HG02798 (cell line): ENCODE data around the gene ZNF705A.
A peak's percentile ranks its signal among the peaks of the same experiment; 100 is the strongest.
"Not testable (repeated sequence)": the region's sequence is repeated elsewhere in the genome, so short reads cannot be mapped to it uniquely, and the experiment has no call there.

Experiments used
- ATAC-seq: cut with Tn5 transposase; IDR thresholded peaks from one replicate; pipeline ENCODE4 v1.9.1; 2021; ENCODE audit warnings: mild to moderate bottlenecking; ENCODE audit not compliant: unreplicated experiment, poor library complexity

The ZNF705A gene

GRCh38 chr12:8156845-8157244, at the start of gene ZNF705A:
ZNF705A (plus strand) TSS chr12:8157015; CDS start chr12:8172626, 15,611 bp downstream.
- no peak for ATAC-seq

DNA sequence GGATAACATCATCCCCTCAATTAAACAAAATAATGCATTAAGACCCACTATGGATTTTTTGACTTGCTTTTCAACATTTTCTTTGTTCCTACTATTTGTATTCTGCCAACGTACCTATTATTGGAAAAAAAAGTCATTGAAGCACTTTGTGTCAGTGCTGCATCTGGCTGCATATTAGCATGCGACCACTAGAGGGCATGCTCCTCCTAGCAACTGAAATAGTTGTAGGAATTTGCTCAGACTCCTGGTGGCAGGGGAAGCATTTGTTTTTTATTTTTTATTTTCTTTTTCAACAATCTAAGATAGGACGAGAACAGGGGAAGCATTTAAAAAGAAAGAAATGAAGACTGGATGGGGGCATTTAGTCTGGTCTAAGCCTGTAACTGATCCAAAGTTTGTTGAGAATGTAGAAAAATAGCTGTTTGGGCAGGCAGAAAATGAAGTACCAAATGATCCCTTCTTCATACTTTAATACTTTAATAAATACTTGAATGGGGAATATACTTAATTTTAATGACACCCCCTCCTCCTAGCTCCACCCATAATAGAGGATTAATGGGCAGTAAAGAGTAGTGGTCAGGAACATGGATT, 47.9 kb upstream of the ZNF705A start:
- ATAC-seq: peak; percentile 55

GRCh38 chr12:8113117-8113516, 43.7 kb upstream of the ZNF705A start:
- ATAC-seq: not testable (repeated sequence)

DNA sequence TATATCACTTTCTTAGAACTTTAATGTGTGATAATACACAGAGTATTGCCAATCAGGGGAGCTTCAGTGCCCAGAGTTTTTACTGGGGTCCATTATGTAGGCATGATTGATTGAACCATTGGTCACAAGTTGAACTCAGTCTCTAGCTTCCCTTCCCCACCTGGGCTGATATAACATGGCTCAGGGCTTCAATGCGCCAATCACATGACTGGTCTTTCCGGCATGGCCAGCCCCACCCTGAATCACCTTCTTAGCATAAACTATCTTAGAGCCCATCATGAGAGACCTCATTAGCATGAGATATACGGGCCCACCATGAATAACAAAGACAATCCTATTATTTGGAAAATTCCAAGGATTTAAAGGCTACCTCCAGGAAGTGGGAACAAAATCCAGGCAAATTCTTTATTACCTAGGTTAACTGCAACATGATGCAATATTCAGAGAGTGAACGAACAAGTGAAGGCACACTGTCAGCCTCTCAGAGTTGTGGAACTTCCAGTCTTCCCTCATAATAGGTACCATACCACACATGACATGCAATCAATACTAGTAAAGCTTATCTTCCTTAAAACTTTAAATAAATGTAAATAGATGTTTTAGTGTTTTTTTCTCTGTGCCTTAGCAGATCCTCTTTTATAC, 36.6 kb upstream of the ZNF705A start:
- no peak for ATAC-seq

DNA sequence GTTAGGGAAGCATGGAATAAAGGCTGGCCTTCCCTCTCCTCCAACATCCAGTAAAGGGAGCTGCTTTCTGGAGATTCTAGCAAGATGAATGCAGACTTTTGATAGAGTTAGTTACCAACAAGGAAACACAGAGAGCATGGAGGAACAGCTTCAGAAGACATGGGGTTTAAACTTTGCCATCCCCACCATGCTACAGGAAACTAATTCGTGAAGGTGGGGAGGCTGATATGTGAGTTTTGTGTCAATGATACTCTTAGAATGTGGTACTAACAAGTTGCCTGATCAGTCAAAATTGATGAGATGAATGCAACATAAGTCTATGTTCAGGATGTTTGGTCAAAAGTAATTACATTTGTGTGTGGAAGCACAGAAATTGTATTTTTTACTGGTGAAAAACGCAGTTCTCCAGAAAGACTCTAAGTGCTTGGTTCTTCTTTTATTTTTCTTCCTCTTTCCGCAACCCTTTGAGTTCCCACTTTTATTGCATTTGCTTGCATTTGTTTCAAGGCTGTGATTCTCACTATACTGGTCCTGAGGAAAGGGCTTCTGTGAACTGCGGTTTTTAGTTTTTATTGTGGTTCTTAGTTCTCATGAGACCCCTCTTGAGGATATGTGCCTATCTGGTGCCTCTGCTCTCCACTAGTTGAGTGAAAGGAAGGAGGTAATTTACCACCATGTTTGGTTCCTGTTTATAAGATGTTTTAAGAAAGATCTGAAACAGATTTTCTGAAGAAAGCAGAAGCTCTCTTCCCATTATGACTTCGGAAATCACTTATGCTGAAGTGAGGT, 33.5 kb upstream of the ZNF705A start, which contains the start of gene CLEC4A:
Gene CLEC4A (plus strand): TSS at position 494 of the 789 bp plus-strand sequence. CDS start 262 bp downstream, at position 756.
- ATAC-seq: no peak

DNA sequence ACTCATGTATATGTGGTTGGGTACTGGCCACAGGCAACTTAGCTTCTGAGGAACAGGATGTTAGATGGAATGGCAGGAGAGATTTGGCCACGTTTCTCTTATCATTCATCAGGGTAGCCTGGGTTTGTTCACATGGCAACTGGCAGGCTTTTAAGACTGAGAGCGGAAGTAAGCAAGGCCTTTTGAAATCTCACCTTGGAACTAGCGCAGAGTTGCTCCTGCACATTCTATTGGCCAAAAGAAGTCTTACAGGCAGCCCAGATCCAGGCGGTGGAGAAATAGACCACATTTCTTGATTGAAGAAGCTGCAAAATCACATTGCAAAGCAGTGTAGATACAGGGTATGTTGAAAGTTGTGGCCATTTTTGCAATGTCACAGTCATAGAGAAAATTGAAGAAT, 29.7 kb upstream of the ZNF705A start:
- ATAC-seq: no peak

- ATAC-seq: not testable (repeated sequence)
Measured at GRCh38 chr12:8133636-8134397, 23.0 kb upstream of the ZNF705A start.

GRCh38 chr12:8134398-8134930, 22.4 kb upstream of the ZNF705A start:
- not testable (repeated sequence) for ATAC-seq

- ATAC-seq: not testable (repeated sequence)
Measured at GRCh38 chr12:8141647-8142046, 15.2 kb upstream of the ZNF705A start.

DNA sequence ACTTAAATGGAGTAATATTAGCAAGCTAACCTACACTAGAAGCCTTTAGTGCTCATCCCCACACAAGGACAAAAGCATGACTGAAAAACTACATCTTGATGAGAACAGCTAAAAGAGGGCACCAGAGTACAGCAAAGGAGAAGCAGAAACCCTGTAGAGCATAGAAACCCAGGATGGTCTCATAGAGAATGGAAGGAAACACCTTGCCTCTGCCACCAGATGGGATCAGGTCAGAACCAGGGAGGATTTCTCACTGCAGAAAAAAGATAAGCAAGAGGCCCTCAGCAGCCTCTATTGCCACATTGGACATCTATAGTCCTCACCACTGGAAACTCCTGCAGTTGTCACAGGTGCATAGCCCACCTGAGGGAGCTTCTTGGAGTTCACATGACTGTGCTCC, 13.6 kb upstream of the ZNF705A start:
- ATAC-seq: no peak

- no peak for ATAC-seq
Measured at GRCh38 chr12:8145754-8146441, 10.9 kb upstream of the ZNF705A start.

- ATAC-seq: no peak
Measured at GRCh38 chr12:8146442-8146771, 10.4 kb upstream of the ZNF705A start.

GRCh38 chr12:8154526-8154925, 2.3 kb upstream of the ZNF705A start:
- ATAC-seq: no peak

DNA sequence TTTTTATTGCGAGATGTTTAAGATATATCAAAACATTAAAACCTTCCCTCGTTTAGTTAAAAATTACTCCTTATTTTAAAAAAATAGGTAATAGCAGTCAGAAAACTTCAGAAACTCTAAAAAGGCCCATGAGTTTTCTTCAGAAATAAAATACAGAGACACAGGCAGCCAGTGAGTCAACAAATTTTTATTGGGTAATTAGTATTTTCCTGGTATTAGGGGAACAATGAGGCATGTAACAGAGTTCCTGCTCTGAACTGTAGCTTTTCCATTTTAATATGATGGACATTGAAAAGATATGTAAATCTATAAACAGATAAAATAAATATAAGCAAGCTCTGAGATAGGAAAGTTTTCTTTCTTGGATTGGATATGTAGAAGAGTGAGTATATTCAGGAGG, 399 bp upstream of the ZNF705A start:
- no peak for ATAC-seq

- no peak for ATAC-seq
Measured at GRCh38 chr12:8157484-8158198, 826 bp downstream of the ZNF705A start.

GRCh38 chr12:8172911-8173310, 16.1 kb downstream of the ZNF705A start:
- ATAC-seq: not testable (repeated sequence)

GRCh38 chr12:8179989-8180585, 23.3 kb downstream of the ZNF705A start:
- peak; percentile 44 for ATAC-seq

DNA sequence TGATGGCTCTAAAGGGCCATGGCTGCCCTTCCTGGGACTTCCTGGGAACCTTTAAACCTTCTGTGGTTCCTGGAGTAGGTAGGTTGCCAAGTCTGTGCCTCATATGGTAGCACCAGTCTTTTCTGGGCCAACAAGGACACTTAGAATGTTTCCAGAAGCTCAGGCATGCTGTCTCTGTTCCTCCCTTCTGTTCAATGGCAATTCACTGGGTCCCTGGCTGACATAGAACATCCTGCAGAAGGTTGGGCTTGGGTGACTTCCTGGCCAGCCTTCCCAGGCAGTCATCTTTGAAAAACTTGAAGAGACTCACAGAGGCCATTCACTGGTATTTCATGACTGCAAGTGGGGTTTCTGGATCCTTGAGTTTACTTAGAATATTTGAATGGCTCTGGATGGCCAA, 24.5 kb downstream of the ZNF705A start:
- ATAC-seq: not testable (repeated sequence)

- ATAC-seq: not testable (repeated sequence)
Measured at GRCh38 chr12:8182923-8183322, 26.1 kb downstream of the ZNF705A start.
